GM12874 (cell line): Measurements from ENCODE around the gene SEPHS1.

ENCODE experiments used
- CTCF ChIP-seq: IDR thresholded peaks from 2 replicates; pipeline ENCODE4 v1.5.1; 2011; ENCODE audit warnings: low read depth, mild to moderate bottlenecking, control low read depth, low read length, moderate library complexity; ENCODE audit not compliant: insufficient read depth

The SEPHS1 gene

DNA sequence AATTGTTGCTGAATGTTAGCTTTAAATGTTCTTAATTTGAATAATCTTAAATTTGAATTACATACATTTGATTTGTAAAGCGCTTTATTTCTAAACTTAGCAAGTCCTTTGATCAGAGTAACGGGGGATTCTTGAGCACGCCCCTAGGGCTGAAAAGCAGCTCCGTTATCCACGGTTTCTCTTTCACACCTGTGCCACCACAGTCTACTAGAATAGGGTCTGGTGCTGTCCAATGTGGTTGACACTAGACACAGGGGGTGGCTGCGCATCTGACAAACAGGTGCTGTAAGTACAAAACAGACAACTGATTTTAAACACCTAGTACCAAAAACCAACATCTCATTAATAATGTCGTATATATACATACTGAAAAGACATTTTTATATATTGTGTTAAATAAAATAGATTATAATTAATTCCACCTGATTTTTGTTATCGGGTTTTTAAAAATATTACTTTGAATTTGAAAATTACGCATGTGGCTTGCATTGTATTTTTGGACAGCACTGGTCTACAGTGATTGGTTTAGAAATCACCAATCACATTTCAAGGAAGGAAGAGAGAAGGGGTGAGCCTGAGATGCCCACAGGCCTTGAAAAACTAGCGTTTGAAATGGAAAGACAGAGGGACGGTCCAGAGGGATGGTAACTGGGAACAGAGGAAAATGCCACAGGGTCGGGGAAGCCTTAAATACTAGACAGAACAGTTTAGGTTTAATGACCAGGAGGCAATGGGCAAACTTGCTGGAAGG is 7.3 kb downstream of the SEPHS1 start:
- no peak for TF ChIP-seq CTCF

GRCh38 chr10:13340068-13340467 is 8.0 kb downstream of the SEPHS1 start:
- no peak for TF ChIP-seq CTCF

- no peak for TF ChIP-seq CTCF
Measured at GRCh38 chr10:13338390-13339110, 9.5 kb downstream of the SEPHS1 start.

DNA sequence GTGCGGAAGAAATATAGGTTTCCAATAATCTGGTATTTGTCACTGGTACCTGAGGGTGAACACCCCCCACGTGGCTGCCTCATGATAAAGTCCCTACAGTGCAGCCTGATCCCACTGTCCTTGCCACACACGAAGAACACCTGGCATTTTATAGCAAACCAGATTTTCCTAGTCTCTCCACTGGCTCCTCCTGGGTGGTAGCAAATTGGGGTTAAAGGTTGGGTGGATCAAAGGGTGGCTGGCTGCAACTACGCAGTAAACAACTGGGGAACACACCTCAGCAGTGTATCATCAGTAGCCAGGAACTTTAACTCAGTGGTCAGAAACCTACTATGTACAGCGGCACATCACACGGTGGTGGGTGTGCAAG is 10.3 kb downstream of the SEPHS1 start:
- TF ChIP-seq CTCF: no peak

DNA sequence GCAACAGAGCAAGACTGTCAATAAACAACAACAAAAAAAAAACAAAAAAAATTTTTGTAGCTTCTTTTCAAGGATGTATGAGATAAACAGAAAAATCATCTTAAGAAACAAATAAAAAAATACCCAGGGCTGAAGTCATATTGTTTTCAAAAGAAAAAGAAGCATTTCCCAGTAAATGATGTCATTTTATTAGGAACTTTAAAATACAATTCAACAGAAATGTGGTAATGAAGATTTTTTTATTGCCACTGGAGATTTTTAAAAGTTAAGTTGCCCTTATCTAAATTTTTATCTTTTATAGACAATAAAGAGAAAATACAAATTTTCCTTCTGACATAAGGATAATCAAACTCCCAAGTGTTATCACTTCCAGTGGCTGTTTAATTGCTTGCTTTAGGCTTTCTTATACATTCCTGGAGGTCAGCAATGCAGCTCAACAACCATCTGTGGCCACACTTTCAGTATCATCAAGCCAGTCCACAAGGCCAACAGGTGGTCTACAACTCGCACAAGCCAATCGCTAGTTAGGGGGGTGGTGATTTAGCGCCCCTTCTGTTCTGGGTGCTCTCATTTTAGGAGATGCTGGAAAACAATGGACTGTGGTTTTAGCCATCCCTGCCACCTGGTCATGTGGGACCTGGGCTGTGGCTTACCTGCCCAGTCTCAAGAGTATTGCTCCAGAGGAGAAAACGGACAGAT is 10.8 kb downstream of the SEPHS1 start:
- no peak for TF ChIP-seq CTCF

DNA sequence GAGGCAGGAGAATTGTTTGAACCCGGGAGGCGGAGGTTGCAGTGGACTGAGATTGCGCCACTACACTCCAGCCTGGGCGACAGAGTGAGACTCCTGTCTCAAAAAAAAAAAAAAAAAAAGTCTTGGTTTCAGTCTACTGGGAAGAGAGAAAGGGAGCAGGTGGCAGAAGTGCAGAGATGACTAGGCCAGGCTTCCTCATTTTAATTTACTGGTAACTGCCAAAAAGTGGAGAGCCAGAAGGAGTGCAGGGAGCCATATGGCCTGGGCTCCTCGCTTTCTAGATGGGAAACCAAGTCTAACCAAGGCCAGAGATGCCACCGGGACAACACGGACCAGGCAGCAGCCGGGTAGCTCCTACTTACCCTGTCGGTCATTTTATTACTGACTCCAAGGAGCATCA is 12.2 kb downstream of the SEPHS1 start:
- no peak for TF ChIP-seq CTCF

GRCh38 chr10:13334556-13334955 is 13.5 kb downstream of the SEPHS1 start:
- no peak for TF ChIP-seq CTCF
